Central memory CD4-positive, alpha-beta T cell (primary cell): ENCODE measurements around the gene CPPED1.
"Not testable (repeated sequence)": the region's sequence is repeated elsewhere in the genome, so short reads cannot be mapped to it uniquely, and the experiment has no call there.

ENCODE experiments used
- DNase-seq: peaks from one replicate; pipeline ENCODE4 v3.0.0; 2022

CPPED1 gene

GRCh38 chr16:12801511-12802042 is 2.1 kb downstream of the CPPED1 start:
- no peak for DNase-seq

GRCh38 chr16:12800817-12801216 is 2.9 kb downstream of the CPPED1 start:
- no peak for DNase-seq

GRCh38 chr16:12799996-12800395 is 3.7 kb downstream of the CPPED1 start:
- not testable (repeated sequence) for DNase-seq

GRCh38 chr16:12798846-12799245 is 4.8 kb downstream of the CPPED1 start:
- no peak for DNase-seq

- no peak for DNase-seq
Observed at GRCh38 chr16:12798171-12798570, 5.5 kb downstream of the CPPED1 start.

- no peak for DNase-seq
Observed at GRCh38 chr16:12796498-12796897, 7.2 kb downstream of the CPPED1 start.

GRCh38 chr16:12794486-12795387 is 8.9 kb downstream of the CPPED1 start:
- DNase-seq, result no peak

- no peak for DNase-seq
Observed at GRCh38 chr16:12793865-12794240, 9.8 kb downstream of the CPPED1 start.

GRCh38 chr16:12793120-12793864 is 10.4 kb downstream of the CPPED1 start:
- no peak for DNase-seq

- DNase-seq, result not testable (repeated sequence)
Observed at GRCh38 chr16:12792528-12792927, 11.2 kb downstream of the CPPED1 start.

GRCh38 chr16:12791340-12791739 is 12.3 kb downstream of the CPPED1 start:
- DNase-seq, result no peak

GRCh38 chr16:12788758-12789157 is 14.9 kb downstream of the CPPED1 start:
- no peak for DNase-seq

GRCh38 chr16:12786081-12786480 is 17.6 kb downstream of the CPPED1 start:
- DNase-seq, result no peak

GRCh38 chr16:12784076-12784475 is 19.6 kb downstream of the CPPED1 start:
- DNase-seq, result no peak

- peak; percentile 8 for DNase-seq
Observed at GRCh38 chr16:12781777-12782176, 21.9 kb downstream of the CPPED1 start.

GRCh38 chr16:12780467-12780866 is 23.2 kb downstream of the CPPED1 start:
- no peak for DNase-seq

GRCh38 chr16:12778726-12779125 is 25.0 kb downstream of the CPPED1 start:
- no peak for DNase-seq

- no peak for DNase-seq
Observed at GRCh38 chr16:12775656-12776236, 27.9 kb downstream of the CPPED1 start.

- no peak for DNase-seq
Observed at GRCh38 chr16:12773221-12773620, 30.5 kb downstream of the CPPED1 start.

GRCh38 chr16:12771341-12771798 is 32.3 kb downstream of the CPPED1 start:
- DNase-seq, result no peak

GRCh38 chr16:12769525-12769924 is 34.2 kb downstream of the CPPED1 start:
- DNase-seq, result no peak

- DNase-seq, result no peak
Observed at GRCh38 chr16:12767897-12768296, 35.8 kb downstream of the CPPED1 start.

- DNase-seq, result no peak
Observed at GRCh38 chr16:12766853-12767252, 36.8 kb downstream of the CPPED1 start.
